ENCODE measurements around the gene CYP27A1.

CYP27A1 gene

DNA sequence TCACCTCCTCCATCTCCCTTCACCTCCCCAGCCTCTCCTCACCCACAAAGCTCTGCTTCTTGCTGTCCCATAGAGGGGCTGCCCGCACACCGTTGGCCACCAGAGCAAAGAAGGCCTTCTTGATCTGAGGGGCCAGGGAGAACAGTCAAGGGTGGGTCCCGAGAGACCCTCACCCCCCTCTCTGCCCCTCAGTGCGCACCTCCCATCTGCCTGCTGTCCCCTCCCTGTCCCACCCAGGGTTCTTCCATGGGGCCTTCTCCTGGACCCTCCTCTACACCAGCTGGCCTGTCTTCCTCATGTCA, 46.5 kb downstream of the CYP27A1 start:
- Histone ChIP-seq H3K27me3 (peaks cover 31% of the 10 kb centered on the region), H3K9me3 (no peaks in the 10 kb centered on the region), H3K36me3 (no peaks in the 10 kb centered on the region), H3K27ac (no peak overlapping the region), H3K4me1 (ENCODE audit: control insufficient read depth in 1 of 2, insufficient read depth in 1 of 2, low read depth in 1 of 2, low read length in 1 of 2) (peaks cover 9 to 11% of the 10 kb centered on the region in 2 experiments), H3K4me3 (ENCODE audit: low read depth in 1 of 2, low read length in 1 of 2) (no peak overlapping the region)
- TF ChIP-seq, protein P1, sequence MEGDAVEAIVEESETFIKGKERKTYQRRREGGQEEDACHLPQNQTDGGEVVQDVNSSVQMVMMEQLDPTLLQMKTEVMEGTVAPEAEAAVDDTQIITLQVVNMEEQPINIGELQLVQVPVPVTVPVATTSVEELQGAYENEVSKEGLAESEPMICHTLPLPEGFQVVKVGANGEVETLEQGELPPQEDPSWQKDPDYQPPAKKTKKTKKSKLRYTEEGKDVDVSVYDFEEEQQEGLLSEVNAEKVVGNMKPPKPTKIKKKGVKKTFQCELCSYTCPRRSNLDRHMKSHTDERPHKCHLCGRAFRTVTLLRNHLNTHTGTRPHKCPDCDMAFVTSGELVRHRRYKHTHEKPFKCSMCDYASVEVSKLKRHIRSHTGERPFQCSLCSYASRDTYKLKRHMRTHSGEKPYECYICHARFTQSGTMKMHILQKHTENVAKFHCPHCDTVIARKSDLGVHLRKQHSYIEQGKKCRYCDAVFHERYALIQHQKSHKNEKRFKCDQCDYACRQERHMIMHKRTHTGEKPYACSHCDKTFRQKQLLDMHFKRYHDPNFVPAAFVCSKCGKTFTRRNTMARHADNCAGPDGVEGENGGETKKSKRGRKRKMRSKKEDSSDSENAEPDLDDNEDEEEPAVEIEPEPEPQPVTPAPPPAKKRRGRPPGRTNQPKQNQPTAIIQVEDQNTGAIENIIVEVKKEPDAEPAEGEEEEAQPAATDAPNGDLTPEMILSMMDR (IDR thresholded peaks at IDR 0.05), result no peak

DNA sequence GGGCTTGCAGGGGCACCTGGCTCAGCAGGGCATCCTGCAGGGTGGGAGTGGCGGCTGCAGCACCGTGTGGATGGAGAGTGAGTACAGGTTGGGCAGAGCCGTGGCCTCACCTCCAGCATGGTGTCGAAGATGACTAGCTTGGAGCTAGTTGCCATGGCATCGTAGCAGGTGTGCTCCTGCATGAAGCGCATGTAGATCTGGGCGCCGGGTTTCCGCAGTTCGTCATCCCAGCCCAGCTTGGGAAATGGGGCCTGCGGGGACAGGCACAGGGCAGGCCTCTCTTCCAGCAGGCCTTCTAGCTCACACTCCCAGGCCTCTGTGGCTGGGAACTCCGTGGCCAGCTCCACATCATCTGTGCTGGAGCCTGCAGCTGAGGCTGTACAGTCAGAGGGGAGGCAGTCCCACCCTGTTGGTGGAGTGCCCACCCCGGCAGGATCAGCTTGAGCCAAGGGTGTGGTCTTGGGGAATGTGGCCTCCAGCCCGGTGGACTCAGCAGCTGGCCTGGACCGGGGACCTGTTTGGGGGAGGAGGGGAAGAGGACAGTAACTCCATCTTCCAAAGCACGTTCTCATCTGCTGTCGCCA, 48.0 kb downstream of the CYP27A1 start:
- TF ChIP-seq, protein P1 (IDR thresholded peaks at IDR 0.05), result no peak
- no peaks in the 10 kb centered on the region for H3K36me3 ChIP-seq
- H3K4me1 ChIP-seq (ENCODE audit: control insufficient read depth in 1 of 2, insufficient read depth in 1 of 2, low read depth in 1 of 2, low read length in 1 of 2), result peaks cover 9 to 11% of the 10 kb centered on the region in 2 experiments
- no peaks in the 10 kb centered on the region for H3K9me3 ChIP-seq
- peaks cover 47% of the 10 kb centered on the region for H3K27me3 ChIP-seq
- H3K4me3 ChIP-seq (ENCODE audit: low read depth in 1 of 2, low read length in 1 of 2), result no peak overlapping the region
- H3K27ac ChIP-seq, result no peak overlapping the region

DNA sequence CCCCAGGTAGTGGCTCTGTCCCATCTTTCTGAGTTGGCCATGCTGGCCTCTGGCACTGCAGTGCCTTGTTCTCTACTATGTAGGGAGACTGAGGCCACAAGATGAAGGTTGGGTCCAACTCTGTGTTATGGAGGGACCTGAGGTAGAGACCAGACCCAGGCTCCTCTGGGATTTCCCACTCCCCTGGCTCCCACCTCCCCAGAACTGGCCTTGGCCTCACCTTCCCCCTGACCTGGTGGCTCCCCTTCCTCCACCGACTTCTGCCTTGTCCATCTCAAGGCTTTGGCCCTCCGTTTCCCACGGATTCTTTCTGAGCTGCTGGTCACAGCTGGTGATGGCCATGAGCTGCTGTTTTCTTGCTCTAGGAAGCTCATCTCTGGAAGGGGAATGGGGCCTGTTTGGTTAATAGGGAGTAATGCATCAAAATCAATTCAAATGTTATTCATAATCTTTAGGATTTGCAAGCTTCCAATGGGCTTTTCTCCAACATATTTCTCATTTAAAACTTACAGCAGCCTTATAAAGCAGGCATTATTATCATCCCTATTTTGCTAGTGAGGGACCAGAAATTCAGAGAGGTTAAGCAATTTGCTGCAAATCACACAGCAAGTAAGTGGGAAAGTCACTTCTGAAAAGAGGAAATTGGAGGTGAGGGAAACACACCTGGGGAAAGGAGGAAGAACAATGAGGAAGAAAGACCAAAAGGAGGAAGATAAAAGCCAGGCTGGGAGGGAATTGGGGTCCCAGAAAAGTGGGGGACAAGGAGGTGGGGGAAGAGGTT, 48.8 kb downstream of the CYP27A1 start:
- no peaks in the 10 kb centered on the region for H3K36me3 ChIP-seq
- H3K27me3 ChIP-seq, result peaks cover 54% of the 10 kb centered on the region
- H3K27ac ChIP-seq, result no peak overlapping the region
- peaks cover 9 to 11% of the 10 kb centered on the region in 2 experiments for H3K4me1 ChIP-seq (ENCODE audit: control insufficient read depth in 1 of 2, insufficient read depth in 1 of 2, low read depth in 1 of 2, low read length in 1 of 2)
- no peak overlapping the region for H3K4me3 ChIP-seq (ENCODE audit: low read depth in 1 of 2, low read length in 1 of 2)
- H3K9me3 ChIP-seq, result no peaks in the 10 kb centered on the region
- TF ChIP-seq, protein P1 (IDR thresholded peaks at IDR 0.05), result no peak

DNA sequence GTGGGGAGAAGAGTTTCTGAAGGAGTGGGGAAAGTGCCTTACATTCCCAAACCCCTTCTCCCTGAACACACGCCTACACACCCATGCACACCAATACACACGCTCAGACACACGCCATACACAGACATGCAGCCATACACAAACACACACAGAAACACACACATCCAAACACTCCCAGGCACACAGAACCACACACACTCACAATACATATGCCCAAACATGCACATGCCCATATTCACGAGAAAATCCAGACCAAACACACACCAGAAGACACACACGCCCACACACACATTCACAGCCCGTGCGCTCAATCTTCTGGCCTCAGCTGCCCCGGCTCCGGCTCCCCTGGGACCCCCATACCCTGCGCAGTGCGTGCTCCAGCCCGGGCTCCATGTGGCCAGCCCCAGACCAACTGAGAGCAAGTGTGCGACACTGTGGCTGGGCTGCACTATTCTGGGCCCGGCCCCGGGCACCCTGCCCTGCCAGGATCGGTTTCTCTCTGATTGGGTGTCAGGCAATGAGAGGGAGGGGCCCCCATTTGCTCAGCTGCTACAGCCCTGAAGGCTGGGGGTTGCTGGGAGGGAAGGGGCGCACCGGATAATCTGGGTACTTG, 49.5 kb downstream of the CYP27A1 start, which contains the start of gene PRKAG3:
Gene PRKAG3 (minus strand): TSS at position 426 of the 613 bp plus-strand sequence.
- Histone ChIP-seq H3K27me3 (peaks cover 60% of the 10 kb centered on the region), H3K4me3 (ENCODE audit: low read depth in 1 of 2, low read length in 1 of 2) (no peak within 1 kb of the TSS), H3K27ac (no peak within 1 kb of the TSS)

DNA sequence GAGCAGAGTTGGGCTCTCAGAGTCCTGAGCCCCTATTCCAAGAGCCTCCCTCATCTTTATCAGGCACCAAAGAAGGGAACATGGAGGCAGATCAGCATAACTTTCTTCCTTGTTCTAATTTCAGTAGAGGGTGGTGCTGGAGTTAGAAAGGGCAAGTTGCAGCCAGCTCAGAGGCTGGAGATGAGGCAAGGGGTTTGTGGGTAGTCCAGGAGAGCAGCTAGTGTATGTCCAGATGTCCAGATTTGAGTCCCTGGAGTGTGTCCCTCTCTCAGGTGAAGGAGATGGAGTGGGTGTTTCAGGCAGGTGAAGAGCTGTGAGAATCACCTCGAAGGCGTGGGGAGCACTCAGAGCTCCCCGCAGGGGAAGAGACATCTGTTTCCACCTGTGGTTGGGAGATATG, 50.1 kb downstream of the CYP27A1 start:
- peaks cover 9 to 11% of the 10 kb centered on the region in 2 experiments for H3K4me1 ChIP-seq (ENCODE audit: control insufficient read depth in 1 of 2, insufficient read depth in 1 of 2, low read depth in 1 of 2, low read length in 1 of 2)
- H3K36me3 ChIP-seq, result no peaks in the 10 kb centered on the region
- TF ChIP-seq, protein P1 (IDR thresholded peaks at IDR 0.05), result no peak
- H3K4me3 ChIP-seq (ENCODE audit: low read depth in 1 of 2, low read length in 1 of 2), result no peak overlapping the region
- H3K27me3 ChIP-seq, result peaks cover 58% of the 10 kb centered on the region
- no peak overlapping the region for H3K27ac ChIP-seq
- H3K9me3 ChIP-seq, result no peaks in the 10 kb centered on the region

More for the DNA sequence above, 49.5 kb downstream of the CYP27A1 start, which contains the start of gene PRKAG3:
- Histone ChIP-seq H3K9me3 (no peaks in the 10 kb centered on the region), H3K4me1 (ENCODE audit: control insufficient read depth in 1 of 2, insufficient read depth in 1 of 2, low read depth in 1 of 2, low read length in 1 of 2) (peaks cover 9 to 11% of the 10 kb centered on the region in 2 experiments), H3K36me3 (no peaks in the 10 kb centered on the region)
- TF ChIP-seq, protein P1 (IDR thresholded peaks at IDR 0.05), result no peak
